Measurements from ENCODE around the gene PHGDH.
"Not testable (repeated sequence)": the region's sequence is repeated elsewhere in the genome, so short reads cannot be mapped to it uniquely, and the experiment has no call there.

Gene PHGDH

GRCh38 chr1:119781434-119782210, 69.9 kb downstream of the PHGDH start:
- Histone ChIP-seq H3K4me3 (ENCODE audit: low read depth in 1 of 5, low read length in 5 of 5) (no peak overlapping the region), H3K9ac (ENCODE audit: low read length in 5 of 5) (no peak overlapping the region), H3K36me3 (ENCODE audit: control insufficient read depth in 5 of 5, insufficient read depth in 5 of 5, low read length in 5 of 5) (no peaks in the 10 kb centered on the region), H3K27ac (ENCODE audit: low read depth, low read length) (no peak overlapping the region), H3K9me3 (ENCODE audit: control insufficient read depth in 5 of 5, low read length in 5 of 5) (no peaks in the 10 kb centered on the region), H3K4me1 (ENCODE audit: control insufficient read depth in 5 of 5, insufficient read depth in 5 of 5, low read length in 5 of 5) (peaks cover 0 to 30% (median 24%) of the 10 kb centered on the region in 5 donors), H3K27me3 (ENCODE audit: control insufficient read depth in 5 of 5, insufficient read depth in 4 of 5, low read length in 5 of 5) (no peaks in the 10 kb centered on the region)

- H3K36me3 ChIP-seq (ENCODE audit: control insufficient read depth in 5 of 5, insufficient read depth in 5 of 5, low read length in 5 of 5), result no peaks in the 10 kb centered on the region
- no peak overlapping the region for H3K4me3 ChIP-seq (ENCODE audit: low read depth in 1 of 5, low read length in 5 of 5)
- no peaks in the 10 kb centered on the region for H3K9me3 ChIP-seq (ENCODE audit: control insufficient read depth in 5 of 5, low read length in 5 of 5)
- no peaks in the 10 kb centered on the region for H3K27me3 ChIP-seq (ENCODE audit: control insufficient read depth in 5 of 5, insufficient read depth in 4 of 5, low read length in 5 of 5)
- peaks cover 0 to 36% (median 26%) of the 10 kb centered on the region in 5 donors for H3K4me1 ChIP-seq (ENCODE audit: control insufficient read depth in 5 of 5, insufficient read depth in 5 of 5, low read length in 5 of 5)
- H3K9ac ChIP-seq (ENCODE audit: low read length in 5 of 5), result no peak overlapping the region
- H3K27ac ChIP-seq (ENCODE audit: low read depth, low read length), result no peak overlapping the region
Observed at GRCh38 chr1:119782631-119783325, 71.0 kb downstream of the PHGDH start.

- no peaks in the 10 kb centered on the region for H3K36me3 ChIP-seq (ENCODE audit: control insufficient read depth in 5 of 5, insufficient read depth in 5 of 5, low read length in 5 of 5)
- no peak overlapping the region for H3K27ac ChIP-seq (ENCODE audit: low read depth, low read length)
- H3K4me1 ChIP-seq (ENCODE audit: control insufficient read depth in 5 of 5, insufficient read depth in 5 of 5, low read length in 5 of 5), result peaks cover 0 to 41% (median 27%) of the 10 kb centered on the region in 5 donors
Observed at GRCh38 chr1:119783354-119784185, 71.8 kb downstream of the PHGDH start.

GRCh38 chr1:119784191-119784781, 72.6 kb downstream of the PHGDH start:
- Histone ChIP-seq H3K4me1 (ENCODE audit: control insufficient read depth in 5 of 5, insufficient read depth in 5 of 5, low read length in 5 of 5) (peaks cover 0 to 41% (median 27%) of the 10 kb centered on the region in 5 donors), H3K27me3 (ENCODE audit: control insufficient read depth in 5 of 5, insufficient read depth in 4 of 5, low read length in 5 of 5) (no peaks in the 10 kb centered on the region), H3K4me3 (ENCODE audit: low read depth in 1 of 5, low read length in 5 of 5) (no peak overlapping the region), H3K9me3 (ENCODE audit: control insufficient read depth in 5 of 5, low read length in 5 of 5) (no peaks in the 10 kb centered on the region), H3K36me3 (ENCODE audit: control insufficient read depth in 5 of 5, insufficient read depth in 5 of 5, low read length in 5 of 5) (no peaks in the 10 kb centered on the region), H3K27ac (ENCODE audit: low read depth, low read length) (no peak overlapping the region), H3K9ac (ENCODE audit: low read length in 5 of 5) (no peak overlapping the region)

More at GRCh38 chr1:119783354-119784185, 71.8 kb downstream of the PHGDH start:
- Histone ChIP-seq H3K9me3 (ENCODE audit: control insufficient read depth in 5 of 5, low read length in 5 of 5) (no peaks in the 10 kb centered on the region), H3K27me3 (ENCODE audit: control insufficient read depth in 5 of 5, insufficient read depth in 4 of 5, low read length in 5 of 5) (no peaks in the 10 kb centered on the region), H3K4me3 (ENCODE audit: low read depth in 1 of 5, low read length in 5 of 5) (no peak overlapping the region), H3K9ac (ENCODE audit: low read length in 5 of 5) (no peak overlapping the region)

- H3K36me3 ChIP-seq (ENCODE audit: control insufficient read depth in 5 of 5, insufficient read depth in 5 of 5, low read length in 5 of 5); H3K27ac ChIP-seq (ENCODE audit: low read depth, low read length); H3K9me3 ChIP-seq (ENCODE audit: control insufficient read depth in 5 of 5, low read length in 5 of 5); H3K27me3 ChIP-seq (ENCODE audit: control insufficient read depth in 5 of 5, insufficient read depth in 4 of 5, low read length in 5 of 5); H3K4me3 ChIP-seq (ENCODE audit: low read depth in 1 of 5, low read length in 5 of 5); H3K9ac ChIP-seq (ENCODE audit: low read length in 5 of 5): not testable (repeated sequence)
- H3K4me1 ChIP-seq (ENCODE audit: control insufficient read depth in 5 of 5, insufficient read depth in 5 of 5, low read length in 5 of 5), result peaks cover 0 to 37% (median 18%) of the 10 kb centered on the region in 5 donors
Observed at GRCh38 chr1:119786046-119786445, 74.3 kb downstream of the PHGDH start.

GRCh38 chr1:119786473-119787050, 74.8 kb downstream of the PHGDH start:
- not testable (repeated sequence) for H3K9me3 ChIP-seq (ENCODE audit: control insufficient read depth in 5 of 5, low read length in 5 of 5); H3K9ac ChIP-seq (ENCODE audit: low read length in 5 of 5); H3K36me3 ChIP-seq (ENCODE audit: control insufficient read depth in 5 of 5, insufficient read depth in 5 of 5, low read length in 5 of 5); H3K27ac ChIP-seq (ENCODE audit: low read depth, low read length); H3K27me3 ChIP-seq (ENCODE audit: control insufficient read depth in 5 of 5, insufficient read depth in 4 of 5, low read length in 5 of 5); H3K4me3 ChIP-seq (ENCODE audit: low read depth in 1 of 5, low read length in 5 of 5)
- H3K4me1 ChIP-seq (ENCODE audit: control insufficient read depth in 5 of 5, insufficient read depth in 5 of 5, low read length in 5 of 5), result peaks cover 0 to 37% (median 18%) of the 10 kb centered on the region in 5 donors

- Histone ChIP-seq H3K36me3 (ENCODE audit: control insufficient read depth in 5 of 5, insufficient read depth in 5 of 5, low read length in 5 of 5) (no peaks in the 10 kb centered on the region), H3K4me3 (ENCODE audit: low read depth in 1 of 5, low read length in 5 of 5) (no peak overlapping the region), H3K9ac (ENCODE audit: low read length in 5 of 5) (no peak overlapping the region), H3K4me1 (ENCODE audit: control insufficient read depth in 5 of 5, insufficient read depth in 5 of 5, low read length in 5 of 5) (peaks cover 0 to 36% (median 18%) of the 10 kb centered on the region in 5 donors), H3K9me3 (ENCODE audit: control insufficient read depth in 5 of 5, low read length in 5 of 5) (no peaks in the 10 kb centered on the region), H3K27me3 (ENCODE audit: control insufficient read depth in 5 of 5, insufficient read depth in 4 of 5, low read length in 5 of 5) (no peaks in the 10 kb centered on the region), H3K27ac (ENCODE audit: low read depth, low read length) (no peak overlapping the region)
Observed at GRCh38 chr1:119787776-119788175, 76.0 kb downstream of the PHGDH start.

GRCh38 chr1:119790451-119791198, 78.9 kb downstream of the PHGDH start:
- Histone ChIP-seq H3K27me3 (ENCODE audit: control insufficient read depth in 5 of 5, insufficient read depth in 4 of 5, low read length in 5 of 5) (no peaks in the 10 kb centered on the region), H3K4me3 (ENCODE audit: low read depth in 1 of 5, low read length in 5 of 5) (no peak overlapping the region), H3K9me3 (ENCODE audit: control insufficient read depth in 5 of 5, low read length in 5 of 5) (no peaks in the 10 kb centered on the region), H3K9ac (ENCODE audit: low read length in 5 of 5) (no peak overlapping the region), H3K27ac (ENCODE audit: low read depth, low read length) (no peak overlapping the region), H3K36me3 (ENCODE audit: control insufficient read depth in 5 of 5, insufficient read depth in 5 of 5, low read length in 5 of 5) (no peaks in the 10 kb centered on the region), H3K4me1 (ENCODE audit: control insufficient read depth in 5 of 5, insufficient read depth in 5 of 5, low read length in 5 of 5) (peaks cover 0 to 15% (median 3%) of the 10 kb centered on the region in 5 donors)

GRCh38 chr1:119791377-119791776, 79.6 kb downstream of the PHGDH start:
- Histone ChIP-seq H3K27me3 (ENCODE audit: control insufficient read depth in 5 of 5, insufficient read depth in 4 of 5, low read length in 5 of 5) (no peaks in the 10 kb centered on the region), H3K9me3 (ENCODE audit: control insufficient read depth in 5 of 5, low read length in 5 of 5) (no peaks in the 10 kb centered on the region), H3K36me3 (ENCODE audit: control insufficient read depth in 5 of 5, insufficient read depth in 5 of 5, low read length in 5 of 5) (no peaks in the 10 kb centered on the region), H3K4me3 (ENCODE audit: low read depth in 1 of 5, low read length in 5 of 5) (no peak overlapping the region), H3K4me1 (ENCODE audit: control insufficient read depth in 5 of 5, insufficient read depth in 5 of 5, low read length in 5 of 5) (peaks cover 0 to 15% (median 3%) of the 10 kb centered on the region in 5 donors), H3K27ac (ENCODE audit: low read depth, low read length) (no peak overlapping the region), H3K9ac (ENCODE audit: low read length in 5 of 5) (no peak overlapping the region)

Data from subcutaneous abdominal adipose tissue (tissue), 5 donors.